HFF-Myc (cell line): ENCODE measurements around the gene TM2D1.
"Not testable (repeated sequence)": the region's sequence is repeated elsewhere in the genome, so short reads cannot be mapped to it uniquely, and the experiment has no call there.

Source experiments
- DNase-seq: peaks from one replicate; pipeline ENCODE4 v3.0.0-alpha.2; 2011; ENCODE audit warnings: low read depth; ENCODE audit errors: extremely low read depth
- H3K4me3 ChIP-seq: replicated peaks from 2 replicates; pipeline ENCODE4 v1.5.1; 2011; ENCODE audit warnings: low read depth, mild to moderate bottlenecking, control low read depth, low read length
- CTCF ChIP-seq: IDR thresholded peaks from 2 replicates; pipeline ENCODE4 v1.5.1; 2012; ENCODE audit warnings: mild to moderate bottlenecking, low read depth, low read length, control low read depth; ENCODE audit errors: missing control alignments

TM2D1 gene

GRCh38 chr1:61742620-61743430 is 17.9 kb upstream of the TM2D1 start:
- H3K4me3 ChIP-seq = peak overlapping the region; percentile 55
- no peak for DNase-seq
- TF ChIP-seq CTCF = no peak

GRCh38 chr1:61741711-61742619 is 17.0 kb upstream of the TM2D1 start, which contains the start of gene PATJ:
PATJ (plus strand) TSS chr1:61742480; CDS start chr1:61762893, 20,413 bp downstream.
- peak within 1 kb of the TSS; percentile 55 for H3K4me3 ChIP-seq
- no peak for DNase-seq
- no peak for TF ChIP-seq CTCF

DNA sequence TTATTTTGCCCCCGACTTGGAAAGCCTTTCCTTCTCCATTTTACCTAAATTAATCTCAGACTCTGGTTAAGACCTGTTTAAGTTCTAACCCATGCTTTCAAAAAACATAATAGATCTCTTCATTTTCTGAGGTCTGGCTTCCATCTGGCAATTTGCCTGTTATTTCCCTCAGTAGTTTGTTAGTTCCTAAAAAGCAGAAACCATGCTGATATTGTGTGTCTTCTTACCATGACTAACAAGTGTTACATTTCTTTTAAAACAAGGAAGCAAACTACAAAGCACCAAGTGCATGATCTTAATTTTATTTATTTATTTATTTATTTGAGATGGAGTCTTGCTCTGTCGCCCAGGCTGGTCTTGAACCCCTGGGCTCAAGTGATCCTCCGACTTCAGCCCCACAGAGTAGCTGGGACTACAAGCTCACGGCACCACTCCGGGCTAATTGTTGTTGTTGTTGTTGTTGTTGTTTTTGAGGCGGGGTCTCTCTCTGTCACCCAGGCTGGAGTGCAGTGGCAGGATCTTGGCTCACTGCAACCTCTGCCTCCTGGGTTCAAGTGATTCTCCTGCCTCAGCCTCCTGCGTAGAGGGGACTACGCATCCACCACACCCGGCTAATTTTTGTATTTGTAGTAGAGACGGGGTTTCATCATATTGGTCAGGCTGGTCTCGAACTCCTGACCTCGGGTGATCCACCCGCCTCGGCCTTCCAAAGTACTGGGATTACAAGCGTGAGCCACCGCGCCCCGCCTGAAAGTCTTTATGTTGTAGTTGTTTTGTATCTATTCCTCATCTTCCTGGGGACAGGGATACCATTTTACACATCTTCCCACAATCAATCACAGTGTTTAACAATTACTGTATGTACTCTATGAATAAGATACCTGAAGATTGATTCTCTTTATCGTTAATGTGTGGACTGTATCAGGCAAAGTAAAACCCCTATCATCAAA is 16.1 kb upstream of the TM2D1 start:
- peak overlapping the region; percentile 55 for H3K4me3 ChIP-seq
- DNase-seq = no peak
- no peak for TF ChIP-seq CTCF

- no peak overlapping the region for H3K4me3 ChIP-seq
- DNase-seq = no peak
- TF ChIP-seq CTCF = no peak
Observed at GRCh38 chr1:61732726-61733125, 7.8 kb upstream of the TM2D1 start.

DNA sequence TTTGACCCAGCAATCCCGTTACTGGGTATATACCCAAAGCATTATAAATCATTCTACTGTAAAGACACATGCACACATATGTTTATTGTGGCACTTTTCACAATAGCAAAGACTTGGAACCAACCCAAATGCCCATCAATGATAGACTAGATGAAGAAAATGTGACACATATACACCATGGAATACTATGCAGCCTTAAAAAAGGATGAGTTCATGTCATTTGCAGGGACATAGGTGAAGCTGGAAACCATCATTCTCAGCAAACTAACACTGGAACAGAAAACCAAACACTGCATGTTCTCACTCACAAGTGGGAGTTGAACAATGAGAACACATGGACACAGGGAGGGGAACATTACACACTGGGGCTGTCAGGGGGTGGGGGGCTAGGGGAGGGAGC is 5.7 kb upstream of the TM2D1 start:
- not testable (repeated sequence) for H3K4me3 ChIP-seq, DNase-seq

DNA sequence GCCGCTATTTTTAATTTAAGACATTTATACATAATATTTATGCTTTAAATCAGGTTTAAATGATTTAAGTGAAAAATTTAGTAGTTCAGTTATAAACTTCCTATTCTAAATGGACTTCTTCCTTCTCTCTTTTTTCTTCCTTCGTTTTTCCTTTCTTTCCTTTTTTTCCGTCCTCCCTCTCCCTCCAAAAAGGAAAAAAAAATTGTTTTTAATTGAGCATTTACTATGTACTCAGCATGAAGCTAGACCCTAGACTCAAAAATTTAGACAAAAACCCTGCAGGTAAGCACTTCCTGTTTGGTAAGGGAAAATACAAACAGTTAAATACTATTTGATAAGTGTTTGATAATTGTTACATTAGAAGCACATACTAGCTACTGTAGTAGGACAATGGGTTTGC is 2.6 kb upstream of the TM2D1 start:
- no peak for DNase-seq
- no peak for TF ChIP-seq CTCF
- no peak overlapping the region for H3K4me3 ChIP-seq
